NCI-H1105 (cell line): ENCODE data around the gene PRRX2.

Source experiments
- DNase-seq: peaks from one replicate; lab custom pipeline; 2025; lab: John Stamatoyannopoulos, UW

The PRRX2 gene

DNA sequence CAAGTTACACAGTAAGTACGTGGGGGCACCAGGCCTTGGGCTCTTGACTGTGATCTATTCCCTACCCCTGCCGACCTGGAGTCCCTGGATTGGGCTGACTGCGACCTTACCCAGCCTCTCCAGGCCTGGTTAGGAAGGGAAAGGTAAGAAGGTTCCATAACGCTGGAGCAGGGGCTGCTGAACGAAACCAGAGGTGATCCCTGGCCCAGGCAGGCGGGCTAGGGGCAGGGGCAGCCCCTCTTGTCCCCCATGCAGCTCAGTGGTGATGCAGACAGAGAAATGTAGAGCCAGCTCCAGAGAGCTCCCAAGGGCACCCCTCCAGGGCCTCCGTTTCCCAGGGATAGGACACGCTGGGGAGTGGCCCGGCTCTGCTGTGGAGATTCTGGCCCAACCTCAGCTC lies 14.1 kb downstream of the PRRX2 start:
- DNase-seq: no peak

DNA sequence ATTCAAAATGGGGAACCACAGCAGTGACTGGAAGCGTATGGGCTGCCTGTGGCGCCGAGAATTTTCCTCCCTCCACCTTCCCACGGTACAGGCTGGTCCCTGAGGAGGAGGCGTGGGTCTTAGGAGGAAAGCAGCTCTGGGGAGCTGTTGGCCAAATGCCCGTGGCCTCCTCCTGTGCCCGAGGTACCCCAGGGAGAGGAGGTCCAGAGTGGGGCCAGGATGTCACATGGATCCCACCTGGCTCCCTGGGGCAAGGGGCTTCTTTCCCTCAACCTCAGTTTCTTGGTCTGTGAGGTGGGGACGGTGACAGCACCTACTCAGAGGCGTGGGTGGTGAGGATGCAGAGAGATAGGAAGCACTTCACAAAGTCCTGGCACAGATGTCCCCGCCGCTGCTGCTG lies 16.5 kb downstream of the PRRX2 start:
- DNase-seq: no peak

DNA sequence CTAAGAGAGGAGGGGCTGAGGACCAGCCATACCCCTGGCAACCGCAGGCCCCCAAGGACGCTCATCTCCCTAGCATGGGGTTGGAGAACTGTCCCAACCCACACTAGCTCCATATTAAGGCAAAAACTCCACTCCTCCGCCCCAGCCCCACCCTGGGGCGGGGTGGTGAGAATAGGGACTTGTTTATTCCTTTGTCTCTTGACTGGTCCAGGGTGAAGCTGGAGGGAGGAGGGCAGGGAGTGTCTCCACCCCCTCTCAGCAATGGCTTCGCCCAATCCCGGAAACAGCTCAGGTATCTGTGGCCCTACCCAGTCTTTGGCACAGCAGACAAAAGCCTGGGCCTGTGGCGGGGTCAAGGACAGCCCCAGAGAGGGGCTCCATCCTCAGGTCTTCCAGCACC lies 16.9 kb downstream of the PRRX2 start:
- no peak for DNase-seq

DNA sequence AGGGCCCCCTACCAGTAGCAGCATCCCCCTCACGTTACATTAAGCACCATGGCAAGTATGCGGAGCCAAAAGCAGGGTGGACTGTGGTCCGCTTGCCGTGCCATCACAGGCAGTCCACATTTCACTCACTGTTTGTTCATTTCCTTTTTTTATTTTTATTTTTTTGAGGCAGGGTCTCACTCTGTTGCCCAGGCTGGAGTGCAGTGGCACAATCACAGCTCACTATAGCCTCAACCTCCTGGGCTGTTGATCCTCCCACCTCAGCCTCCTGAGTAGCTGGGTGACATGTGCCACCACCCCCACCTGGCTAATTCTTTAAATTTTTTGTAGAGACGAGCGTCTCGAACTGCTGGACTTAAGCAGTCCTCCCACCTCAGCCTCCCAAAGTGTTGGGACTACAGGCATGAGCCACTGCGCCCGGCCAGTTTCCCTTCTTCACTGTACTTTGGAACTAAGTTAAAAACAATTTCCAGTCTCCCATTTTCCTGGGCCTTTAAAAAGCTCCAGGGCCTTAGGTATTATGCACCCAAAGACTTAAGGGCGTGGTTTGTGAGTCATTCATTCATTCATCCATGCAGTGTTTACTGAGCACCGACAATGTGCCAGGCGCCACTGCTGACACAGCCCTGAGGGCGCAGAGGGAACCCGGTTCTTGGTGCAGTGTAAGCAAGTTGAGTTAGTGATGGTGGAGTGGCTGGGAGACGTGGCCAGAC lies 19.9 kb downstream of the PRRX2 start:
- DNase-seq: no peak

DNA sequence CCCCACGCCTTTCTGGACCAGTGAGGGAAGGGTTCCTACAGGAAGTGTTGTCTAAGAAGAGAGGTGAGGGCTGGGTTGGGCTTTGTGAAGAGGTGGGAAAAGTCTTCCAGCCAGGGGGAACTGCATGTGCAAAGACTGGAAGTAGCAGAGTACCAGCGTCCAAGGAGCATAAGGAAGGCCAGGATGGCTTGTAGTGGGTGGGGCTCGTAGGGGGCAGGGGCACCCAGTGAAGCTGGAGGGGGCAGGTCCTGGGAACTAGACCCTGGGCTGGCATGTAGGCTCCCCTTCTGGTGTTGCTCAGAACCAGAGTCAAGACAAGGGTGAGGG lies 20.4 kb downstream of the PRRX2 start:
- no peak for DNase-seq

DNA sequence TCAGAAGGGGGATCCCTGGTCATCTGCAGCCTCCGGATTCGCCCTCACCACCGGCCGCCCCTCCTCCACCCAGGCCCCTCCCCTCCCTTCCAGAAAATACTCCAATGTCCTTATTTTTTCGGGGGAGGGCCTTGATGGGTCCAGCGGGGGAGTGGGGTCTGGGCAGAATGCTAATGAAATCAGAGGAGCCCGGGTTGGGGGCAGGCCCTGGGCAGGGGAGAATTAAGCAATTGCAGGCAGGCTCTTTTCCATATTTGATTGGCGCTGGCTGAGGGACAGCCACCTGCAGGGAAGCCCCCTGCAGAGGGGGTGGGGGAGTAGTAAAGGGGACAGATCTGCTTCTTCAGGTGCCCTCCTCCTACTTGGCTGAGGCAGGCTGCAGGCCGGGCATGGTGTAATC lies 21.3 kb downstream of the PRRX2 start:
- DNase-seq: no peak

DNA sequence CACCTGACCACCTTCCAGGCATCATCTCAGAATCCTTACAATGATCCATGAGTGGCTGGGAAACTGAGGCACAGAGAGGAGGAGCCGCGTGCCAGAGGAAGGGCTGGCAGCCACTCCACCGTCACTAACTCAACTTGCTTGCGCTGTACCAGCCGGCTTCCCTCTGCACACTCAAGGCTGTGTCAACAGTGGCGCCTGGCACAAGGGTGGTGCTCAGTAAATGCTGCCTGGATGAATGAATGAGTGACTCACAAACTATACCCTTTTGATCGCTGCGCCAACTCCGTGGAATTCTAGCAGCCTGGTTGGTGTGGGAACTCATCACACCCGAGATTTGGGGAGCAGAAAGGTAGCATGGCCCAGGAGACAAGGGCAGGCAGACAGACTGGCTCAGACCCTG lies 21.9 kb downstream of the PRRX2 start:
- DNase-seq: no peak

DNA sequence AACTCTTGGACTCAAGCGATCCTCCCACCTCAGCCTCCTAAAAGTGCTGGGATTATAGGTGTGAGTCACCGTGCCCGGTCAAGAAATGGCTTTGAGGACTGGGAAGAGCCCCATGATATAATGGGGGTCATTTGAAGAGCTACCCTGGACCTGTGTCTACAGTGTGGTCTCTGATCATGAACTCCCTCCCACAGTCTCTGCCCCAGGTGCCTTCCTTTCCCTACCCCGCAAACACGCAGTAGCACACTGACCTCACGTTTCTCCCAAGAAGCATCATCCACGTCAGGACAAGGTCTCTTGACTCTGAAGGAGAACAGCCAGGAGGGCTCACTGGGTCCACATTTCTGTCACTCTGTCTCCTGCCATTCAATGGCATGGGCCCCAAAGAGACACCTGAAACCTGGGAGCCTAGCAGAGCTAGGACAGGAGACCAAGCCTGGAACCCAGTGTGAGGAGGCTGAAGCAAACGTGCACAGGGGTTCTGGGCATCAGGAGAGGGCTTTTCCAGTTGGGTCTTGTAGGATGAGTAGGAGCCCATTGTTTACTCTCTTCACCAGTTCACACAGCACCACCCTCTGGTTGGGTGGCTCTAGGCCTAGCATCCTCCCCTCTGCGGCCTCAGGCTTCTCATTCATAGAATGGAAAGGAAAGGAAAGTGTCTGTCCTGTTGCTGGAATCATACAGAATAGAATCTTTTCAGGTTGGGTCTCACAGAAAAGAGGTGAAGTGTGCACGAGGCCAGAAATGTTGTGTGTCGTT lies 23.0 kb downstream of the PRRX2 start:
- no peak for DNase-seq

DNA sequence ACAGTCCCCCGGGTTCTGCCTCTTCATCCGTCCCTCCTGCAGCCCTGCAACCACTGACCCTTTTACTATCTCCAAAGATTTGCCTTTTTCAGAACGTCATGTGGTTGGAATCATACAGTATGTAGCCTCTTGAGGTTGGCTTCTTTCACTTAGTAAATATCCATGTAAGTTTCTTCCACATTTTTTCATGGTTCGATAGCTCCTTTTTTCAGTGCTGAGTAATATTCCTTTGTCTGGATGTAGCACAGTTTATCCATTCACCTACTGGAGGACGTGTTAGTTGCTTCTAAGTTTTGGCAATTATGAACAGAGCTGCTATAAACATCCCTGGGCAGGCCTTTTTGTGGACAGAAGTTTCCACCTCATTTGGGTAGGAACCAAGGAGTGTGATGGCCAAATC lies 27.1 kb downstream of the PRRX2 start:
- no peak for DNase-seq

DNA sequence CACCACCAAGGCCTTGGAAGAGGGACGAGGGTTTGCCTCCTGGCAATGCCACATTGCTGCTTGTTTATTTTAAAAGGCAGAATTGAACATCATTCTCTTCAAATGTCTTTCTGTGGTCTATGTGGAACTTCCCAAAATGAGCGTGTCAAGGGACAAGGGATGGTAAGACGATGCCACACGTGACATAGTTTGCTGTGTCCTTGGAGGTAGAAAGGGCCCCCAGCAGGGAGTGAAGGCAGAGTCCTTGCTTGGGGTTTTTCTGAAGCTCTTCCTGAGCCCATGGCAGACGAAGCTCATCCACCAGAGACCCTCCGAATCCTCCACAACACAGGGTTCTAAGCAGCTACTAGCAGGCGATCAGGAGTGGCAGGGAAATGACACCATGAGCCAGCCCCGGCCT lies 28.3 kb downstream of the PRRX2 start:
- no peak for DNase-seq

DNA sequence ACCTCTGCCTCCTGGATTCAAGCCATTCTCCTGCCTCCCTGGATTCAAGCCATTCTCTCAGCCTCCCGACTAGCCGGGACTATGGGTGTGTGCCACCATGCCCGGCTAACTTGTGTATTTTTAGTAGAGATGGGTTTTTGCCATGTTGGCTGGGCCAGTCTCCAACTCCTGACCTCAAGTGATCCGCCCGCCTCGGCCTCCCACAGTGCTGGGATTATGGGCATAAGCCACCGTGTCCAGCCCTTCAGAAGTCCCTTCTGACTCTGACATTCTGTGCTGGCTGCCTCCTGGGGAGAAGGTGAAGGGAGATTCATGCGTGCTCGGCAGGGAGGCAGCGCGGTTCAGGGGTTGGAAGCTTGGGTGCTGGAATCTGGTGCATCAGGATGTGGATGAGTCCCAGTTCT lies 28.8 kb downstream of the PRRX2 start:
- DNase-seq: no peak

DNA sequence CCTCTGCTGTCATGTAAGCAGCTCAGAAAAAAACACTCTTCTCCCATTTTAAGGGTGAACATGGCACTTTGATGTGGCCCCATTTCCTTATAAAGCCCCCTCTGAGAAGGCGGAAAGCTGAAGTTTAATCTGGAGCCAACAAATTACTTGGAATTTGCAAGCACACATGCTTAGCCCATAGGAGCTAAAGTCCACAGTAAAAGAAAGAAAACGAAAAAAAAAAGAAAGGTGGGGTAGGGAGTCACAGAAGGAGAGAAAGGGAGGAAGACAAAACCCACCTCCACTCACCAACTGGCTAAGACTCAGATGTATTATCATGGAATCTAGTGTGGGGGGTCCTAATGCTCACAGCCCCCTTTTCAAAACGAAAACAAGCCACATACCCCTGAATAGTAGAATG lies 30.4 kb downstream of the PRRX2 start:
- no peak for DNase-seq

DNA sequence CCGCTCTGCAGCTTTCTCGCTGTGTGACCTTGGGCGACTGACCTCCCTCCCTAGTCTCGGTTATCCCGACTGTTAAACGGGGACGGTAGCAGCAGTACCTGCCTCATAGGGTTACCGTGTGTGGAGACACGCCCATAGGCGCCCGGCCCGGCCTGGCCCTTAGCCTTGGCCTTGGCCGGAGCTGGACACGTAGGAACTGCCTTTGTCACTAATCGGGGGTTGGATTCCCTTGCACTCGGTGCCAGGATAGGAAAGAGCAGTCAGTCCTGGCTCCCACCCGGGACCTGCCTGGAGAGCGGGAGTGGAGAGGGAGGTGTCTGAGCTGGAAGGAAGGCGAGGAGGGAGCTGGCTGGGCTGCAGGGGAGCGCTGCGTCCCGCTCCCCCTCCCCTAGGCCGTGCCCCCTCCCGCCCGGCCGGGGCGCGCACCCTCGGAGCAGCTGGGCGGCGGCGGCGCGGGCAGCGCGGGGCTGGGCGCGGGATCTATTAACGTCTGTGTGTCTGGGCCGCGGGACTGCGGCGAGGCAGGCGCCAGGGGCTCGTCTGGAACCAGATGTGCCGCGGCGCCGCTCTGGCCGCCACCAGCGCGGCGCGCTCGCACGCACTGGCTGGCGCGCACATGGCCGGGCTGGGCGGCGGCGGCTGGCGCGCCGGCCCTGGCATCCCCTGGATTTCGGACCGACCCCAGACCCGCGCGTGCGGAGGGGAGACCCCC lies 31.7 kb downstream of the PRRX2 start:
- peak; percentile 31 for DNase-seq

DNA sequence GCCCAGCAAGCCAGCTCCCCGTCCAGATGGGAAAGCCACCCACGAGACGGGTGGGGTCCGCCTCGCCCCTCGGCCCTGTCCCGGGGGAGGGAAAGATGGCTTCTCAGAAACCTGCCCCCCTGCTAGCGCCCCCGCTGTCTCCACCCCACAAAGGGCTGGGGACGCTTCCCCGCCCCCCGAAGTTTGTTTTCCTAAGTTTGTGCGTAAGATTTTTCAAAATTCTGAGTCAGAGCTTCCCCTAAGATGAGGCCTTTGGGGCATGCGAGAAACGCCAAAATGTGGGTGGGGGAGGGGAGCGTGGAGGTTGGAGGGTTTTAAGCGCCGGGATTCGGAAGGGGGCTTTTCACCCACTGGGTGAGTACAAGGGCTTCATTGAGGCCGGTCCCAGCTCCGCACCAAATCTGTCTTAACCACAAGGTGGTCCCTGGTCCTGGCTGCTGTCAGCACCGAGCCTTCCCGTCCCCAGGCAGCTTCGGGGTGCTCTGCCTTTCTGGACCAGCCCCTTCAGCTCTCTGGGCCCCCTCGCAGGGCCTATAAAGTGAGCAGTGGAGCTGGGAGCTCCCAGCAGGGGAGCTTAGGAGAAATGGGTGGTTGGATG lies 32.3 kb downstream of the PRRX2 start:
- DNase-seq: no peak

DNA sequence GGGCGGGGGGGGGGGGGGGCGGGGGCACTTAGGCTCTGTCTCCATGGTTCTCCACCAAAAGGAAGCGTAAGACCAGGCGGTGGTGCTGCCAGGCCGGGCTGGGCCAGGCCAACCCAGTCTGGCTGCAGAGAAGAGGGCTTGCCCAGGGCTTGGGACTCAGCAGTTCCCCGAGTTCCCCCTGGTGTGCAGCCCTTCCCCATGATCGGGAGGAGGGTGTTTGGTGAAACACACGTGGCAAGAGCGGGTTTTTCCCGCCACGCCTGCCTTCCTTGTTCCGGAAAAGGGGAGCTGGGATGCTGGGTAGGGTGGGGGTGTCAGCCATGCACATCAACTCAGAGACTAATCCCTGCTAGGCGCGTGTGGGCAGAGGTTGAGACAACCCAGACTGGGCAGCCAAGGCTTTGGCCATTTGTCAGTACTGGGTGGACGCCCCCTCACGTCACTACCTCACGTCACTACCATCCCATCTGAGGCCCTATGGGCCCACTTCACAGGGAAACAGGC lies 32.9 kb downstream of the PRRX2 start:
- no peak for DNase-seq

DNA sequence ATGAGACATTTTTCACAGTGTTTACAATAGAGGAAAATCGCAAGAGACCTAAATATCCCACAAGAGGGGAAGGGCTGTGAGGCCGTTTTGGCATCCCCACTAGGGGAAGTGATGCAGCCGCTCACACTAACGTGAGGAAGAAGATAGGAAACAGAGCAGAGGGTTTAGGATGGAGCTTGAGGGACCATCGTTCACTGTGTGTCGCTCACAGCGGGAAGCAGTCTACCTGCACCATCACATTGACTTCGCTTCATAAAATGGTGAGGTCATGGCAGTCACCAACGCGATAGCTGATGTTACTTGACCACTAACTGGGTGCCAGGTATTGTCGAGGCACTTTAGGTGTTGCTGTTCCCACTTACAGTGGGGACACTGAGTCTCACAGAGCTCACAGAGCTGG lies 35.6 kb downstream of the PRRX2 start:
- DNase-seq: no peak

DNA sequence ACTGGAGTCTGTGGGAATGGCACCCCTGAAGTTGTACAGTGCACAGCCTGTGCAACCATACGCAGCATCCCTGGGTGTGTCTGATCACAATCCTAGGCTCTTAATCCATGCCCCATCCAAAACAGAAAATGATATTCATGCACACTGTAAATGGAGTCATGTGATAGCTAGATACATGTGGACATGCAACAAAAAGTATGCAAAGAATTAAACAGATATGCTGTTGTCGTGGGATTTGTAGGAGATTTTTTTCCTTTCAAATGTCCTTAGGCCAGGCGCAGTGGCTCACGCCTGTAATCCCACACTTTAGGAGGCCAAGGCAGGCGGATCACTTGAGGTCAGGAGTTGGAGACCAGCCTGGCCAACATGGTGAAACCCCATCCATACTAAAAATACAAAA lies 36.1 kb downstream of the PRRX2 start:
- DNase-seq: no peak

DNA sequence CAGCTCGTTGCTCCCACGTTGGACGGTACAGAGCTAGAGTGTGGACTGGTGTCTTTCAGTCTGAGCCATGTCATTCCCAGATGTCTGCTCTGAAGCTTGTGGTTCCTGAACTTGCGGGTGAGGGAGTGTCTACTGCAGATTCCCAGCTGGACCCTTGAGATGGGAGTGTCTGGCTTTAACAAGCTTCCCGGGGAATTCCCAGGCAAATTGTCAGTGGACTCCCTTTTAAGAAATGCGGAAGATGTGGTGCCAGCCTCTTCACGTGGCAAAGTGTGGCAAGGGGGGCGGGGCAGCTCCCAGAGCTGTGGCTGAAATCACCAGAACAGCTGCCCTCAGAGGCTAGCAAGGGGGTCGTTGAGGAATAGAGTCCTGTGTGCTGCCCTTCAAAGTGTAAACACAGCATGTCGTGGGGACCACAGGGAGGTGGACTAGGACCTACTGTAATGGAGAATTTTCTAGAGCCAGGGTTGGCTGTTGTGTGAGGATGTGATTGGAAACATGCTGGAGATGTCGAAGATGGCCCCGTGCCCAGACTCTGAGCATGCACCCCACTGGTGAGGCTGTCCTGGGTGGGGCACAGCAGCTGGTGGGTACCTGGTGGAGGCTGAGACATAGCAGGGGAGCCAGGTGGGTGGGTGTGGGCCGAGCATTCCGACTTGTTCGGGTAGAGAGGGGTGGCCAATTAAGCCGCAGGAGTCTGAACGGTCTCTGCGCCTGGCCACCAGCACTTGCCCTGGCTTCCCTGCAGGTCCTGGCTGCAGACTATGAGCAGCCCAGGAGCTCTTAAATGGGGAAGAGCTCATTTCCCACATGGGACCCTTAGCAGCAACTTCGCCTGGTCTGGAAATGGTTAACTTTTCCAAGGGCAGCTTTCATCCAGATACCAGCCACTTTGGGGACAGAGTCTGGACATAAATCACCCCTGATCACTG lies 37.4 kb downstream of the PRRX2 start:
- no peak for DNase-seq

DNA sequence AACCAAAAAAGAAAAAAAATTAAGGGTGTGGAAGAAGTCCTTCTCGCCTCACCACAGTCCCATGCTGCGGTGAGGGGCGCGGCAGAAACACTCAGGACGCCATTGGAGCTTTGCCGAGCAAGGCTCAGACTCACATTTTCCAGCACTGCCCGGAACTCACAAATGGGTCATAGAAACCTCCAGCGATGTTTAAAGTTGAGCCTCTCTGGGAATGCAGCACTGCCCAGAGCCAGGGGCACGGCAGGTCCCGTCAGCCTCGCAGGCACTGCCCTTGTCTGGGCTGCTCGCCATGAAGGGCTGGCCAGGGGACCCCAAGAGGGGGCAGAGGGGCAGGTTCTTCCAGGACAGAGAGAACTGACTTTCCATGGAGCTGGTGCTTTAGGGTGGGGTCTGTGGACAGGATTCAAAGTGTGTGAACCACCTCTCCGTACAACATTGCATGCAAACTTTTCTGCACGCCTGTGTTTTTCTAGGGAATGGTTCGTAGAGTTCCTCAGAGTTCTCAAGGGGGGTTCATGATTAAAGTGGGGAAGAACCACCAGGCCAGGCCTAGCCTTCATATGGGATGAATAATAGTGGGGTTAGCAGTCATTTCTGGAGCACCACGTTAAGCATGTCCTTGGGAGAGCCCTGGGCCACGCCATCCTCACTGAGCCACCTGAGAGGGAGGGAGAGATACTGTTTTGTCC lies 38.4 kb downstream of the PRRX2 start:
- no peak for DNase-seq

DNA sequence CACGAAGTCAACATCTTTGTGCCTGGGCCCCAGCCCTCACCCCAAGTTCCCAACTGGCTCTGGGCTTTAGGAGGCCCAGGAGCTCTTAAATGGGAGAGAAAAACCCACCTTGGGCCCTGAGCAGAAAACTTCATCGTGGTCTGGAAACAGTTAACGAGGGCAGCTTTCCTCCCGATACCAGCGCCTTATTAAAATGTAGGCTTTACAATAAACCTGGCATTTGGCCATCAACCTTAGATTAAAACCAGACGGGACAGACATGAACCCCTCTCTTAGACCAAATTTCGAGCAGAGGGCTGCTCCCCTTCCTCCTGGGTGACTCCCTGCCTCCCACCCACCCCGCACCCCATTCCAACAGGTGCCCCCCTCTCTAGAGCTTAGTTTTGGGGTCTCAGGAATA lies 39.4 kb downstream of the PRRX2 start:
- no peak for DNase-seq

DNA sequence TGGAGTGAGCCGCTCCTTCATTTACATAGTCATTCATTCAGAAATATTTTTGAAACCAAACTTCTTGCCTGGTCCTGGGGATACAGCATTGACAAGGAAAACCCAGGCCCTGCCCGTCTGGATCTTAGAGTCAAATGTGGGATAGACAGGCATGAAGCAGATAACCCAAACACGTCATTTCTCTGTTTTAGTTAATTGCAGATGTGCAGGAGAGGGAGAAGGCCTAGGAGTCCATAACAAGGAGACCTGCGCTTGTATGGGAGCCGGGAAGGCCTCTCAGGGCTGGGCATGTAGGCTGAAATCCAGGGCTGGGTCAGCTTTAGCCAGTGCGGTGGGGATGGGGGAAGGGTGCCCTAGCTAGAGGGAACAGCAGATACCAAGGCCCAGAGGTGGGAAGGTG lies 43.3 kb downstream of the PRRX2 start:
- no peak for DNase-seq
